GM18867 (cell line): ENCODE results near the gene SEZ6L.
"Not testable (repeated sequence)": the region's sequence is repeated elsewhere in the genome, so short reads cannot be mapped to it uniquely, and the experiment has no call there.

ENCODE experiments used
- ATAC-seq: cut with Tn5 transposase; IDR thresholded peaks from one replicate; pipeline ENCODE4 v1.9.1; 2021; ENCODE audit warnings: mild to moderate bottlenecking, moderate library complexity; ENCODE audit not compliant: unreplicated experiment

The SEZ6L gene

DNA sequence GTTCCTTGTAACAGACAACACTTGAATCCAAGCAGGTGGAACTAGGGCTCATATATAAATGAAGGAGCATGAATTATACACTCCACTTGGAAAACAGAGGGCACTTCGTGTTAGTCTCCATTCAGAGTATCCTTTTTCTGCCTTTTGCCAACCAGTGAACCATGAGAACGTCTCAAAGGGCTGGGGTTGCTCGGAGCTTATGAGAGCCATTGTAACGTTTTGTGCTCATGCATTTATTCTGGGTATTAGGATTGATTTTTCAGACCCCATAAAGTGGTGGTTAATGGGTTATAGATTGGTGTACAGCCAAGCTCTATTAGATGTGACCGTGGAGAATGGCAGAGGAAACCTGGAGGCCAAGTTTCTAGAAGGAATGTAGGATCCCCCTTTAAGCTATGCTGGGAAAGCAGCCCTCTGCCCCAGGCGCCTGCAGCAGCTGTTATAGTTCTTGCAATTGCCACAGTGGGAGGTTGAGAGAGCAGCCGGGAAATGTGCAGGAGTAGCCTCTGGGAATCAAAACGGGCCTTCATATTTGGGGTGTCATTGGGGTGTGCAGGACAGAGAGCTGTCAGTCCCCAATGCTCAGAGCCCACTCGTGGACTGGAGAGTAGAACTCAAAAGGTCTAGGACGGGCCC, 205.2 kb downstream of the SEZ6L start:
- ATAC-seq: no peak

DNA sequence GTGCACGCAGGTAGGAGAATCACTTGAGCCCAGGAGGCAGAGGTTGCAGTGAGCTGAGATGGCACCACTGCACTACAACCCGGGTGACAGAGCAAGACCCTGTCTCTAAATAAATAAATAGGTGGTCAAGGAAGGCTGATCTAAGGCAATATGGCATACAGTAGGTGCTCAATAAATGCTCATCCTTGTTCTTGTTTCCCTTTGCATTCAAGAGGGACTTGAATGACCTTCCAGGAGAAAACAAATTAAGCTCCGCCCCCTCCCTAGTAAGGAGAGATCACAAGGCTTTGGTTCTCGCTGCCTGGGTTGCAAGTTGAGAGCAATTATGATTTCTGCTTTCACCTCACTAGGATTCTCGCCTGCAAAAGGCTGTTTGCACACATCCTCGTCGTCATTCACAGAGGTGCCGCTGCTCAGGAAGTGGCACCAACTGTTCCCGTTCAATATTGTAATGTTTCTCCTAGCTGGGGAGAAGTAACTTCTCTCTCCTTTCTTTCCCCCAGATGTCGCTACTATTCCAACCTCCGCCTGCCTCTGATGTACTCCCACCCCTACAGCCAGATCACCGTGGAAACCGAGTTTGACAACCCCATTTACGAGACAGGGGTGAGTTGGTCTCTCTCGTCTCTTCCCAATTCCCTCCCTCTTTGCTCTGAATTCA, 208.0 kb downstream of the SEZ6L start:
- no peak for ATAC-seq

DNA sequence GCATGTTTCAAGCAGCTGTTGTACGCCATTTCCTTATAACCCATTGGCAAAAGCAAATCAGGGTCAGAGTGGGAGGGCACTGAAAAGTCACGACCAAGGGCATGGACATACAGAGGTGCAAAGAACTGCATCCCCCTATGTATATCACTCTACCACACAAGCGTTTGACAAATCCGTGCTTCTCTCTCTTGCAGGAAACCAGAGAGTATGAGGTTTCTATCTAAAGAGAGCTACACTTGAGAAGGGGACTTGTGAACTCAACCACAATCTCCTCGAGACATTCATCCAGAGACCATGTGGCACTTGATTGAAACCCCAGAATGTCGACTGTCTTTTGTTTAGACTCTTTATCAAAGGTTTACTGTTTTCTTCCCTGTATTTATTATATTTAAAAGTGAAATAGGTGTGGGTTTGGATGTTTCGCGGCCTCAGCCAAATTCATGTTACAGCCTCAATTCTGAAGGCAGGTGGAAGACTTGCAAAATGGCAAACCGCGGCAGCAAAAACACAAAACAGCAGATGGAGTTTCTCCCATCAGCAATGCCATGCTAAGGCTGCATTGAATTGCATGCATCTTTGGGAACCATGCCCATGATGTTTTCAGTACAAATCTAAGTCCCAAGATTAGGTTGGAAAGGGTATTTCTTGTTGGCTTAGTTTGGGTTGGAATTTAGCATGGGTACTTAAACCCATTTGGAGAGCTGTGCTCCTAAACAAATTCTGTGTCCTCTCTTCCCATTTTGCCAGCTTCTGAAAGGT, 211.0 kb downstream of the SEZ6L start:
- no peak for ATAC-seq

DNA sequence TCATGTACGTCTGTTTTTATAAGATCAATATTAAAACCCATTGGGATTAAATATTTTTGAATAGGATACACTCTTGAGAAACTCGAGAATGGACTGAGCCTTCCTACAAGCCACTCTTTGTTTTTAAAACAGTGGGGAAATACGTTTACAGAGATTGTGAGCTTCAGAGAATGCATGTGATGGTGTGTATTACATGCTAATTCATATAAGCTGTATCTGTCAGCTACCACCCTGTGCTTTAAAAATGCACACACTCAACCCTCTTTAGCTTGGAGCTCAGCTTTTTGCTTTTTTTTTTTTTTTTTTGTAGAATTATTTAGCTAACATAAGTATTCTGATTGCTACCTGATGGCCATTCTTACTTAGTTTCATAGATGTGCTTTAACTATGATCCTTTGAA, 213.5 kb downstream of the SEZ6L start:
- ATAC-seq: no peak

DNA sequence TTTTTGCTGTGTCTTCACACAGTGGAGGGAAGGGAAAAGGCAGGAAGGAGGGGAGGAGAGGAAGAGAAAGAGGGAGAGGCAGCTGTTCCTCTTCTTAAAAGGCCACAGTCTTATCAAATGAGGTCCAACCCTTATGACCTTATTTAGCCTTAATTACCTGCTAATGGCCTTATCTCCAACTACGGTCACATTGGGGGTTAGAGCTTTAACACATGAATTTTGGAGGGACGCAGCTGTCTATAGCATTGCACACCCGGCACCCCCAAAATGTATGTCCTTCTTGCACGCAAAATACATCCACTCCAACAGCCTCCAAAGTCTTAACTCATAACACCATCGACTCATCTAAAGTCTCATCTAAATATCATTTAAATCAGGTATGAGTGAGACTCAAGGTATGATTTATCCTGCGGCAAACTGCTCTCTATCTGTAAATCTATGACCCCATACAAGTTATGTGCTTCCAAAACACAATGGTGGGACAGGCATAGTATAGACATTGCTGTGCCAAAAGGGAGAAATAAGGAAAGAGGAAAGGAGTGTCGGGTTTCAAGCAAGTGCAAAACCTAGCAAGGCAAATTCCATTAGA, 214.8 kb downstream of the SEZ6L start:
- no peak for ATAC-seq

DNA sequence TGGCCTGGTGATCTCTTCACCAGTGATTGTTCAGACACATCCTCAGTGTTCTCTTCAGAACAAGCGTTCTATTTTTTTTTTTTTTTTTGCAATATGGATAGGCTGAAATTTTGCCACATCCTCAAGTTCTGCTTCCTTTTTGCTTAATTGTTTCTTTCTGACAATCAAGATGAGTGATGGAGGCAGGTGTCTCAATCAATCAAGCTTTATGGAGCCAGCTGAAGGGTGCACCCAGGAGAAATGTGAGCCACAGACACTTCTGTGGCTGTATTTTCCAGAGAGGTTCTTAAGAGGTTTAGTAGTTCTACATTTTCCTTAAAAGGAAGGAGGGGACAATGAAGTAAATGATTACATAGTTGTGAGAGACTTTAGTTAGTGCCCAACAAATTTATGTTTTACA, 215.9 kb downstream of the SEZ6L start:
- ATAC-seq: no peak

DNA sequence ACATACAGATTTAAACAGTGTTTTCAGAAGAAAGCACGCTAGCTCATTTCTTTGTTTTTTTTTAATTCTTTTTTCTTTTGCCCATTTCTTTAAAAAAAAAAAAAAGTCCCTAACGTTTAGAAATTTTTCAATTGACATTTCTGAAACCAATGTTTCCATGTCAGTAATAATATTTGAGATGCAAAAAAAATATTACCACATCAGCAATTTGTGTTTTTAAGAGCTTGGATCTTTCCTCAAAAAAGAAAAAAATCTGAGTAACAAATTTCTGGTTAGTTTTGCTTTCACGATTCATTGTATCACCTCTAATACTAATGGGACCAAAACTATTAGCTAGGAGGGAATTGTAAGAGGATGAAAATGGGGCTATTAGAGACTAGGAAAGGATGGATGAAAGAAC, 219.9 kb downstream of the SEZ6L start:
- ATAC-seq: no peak

DNA sequence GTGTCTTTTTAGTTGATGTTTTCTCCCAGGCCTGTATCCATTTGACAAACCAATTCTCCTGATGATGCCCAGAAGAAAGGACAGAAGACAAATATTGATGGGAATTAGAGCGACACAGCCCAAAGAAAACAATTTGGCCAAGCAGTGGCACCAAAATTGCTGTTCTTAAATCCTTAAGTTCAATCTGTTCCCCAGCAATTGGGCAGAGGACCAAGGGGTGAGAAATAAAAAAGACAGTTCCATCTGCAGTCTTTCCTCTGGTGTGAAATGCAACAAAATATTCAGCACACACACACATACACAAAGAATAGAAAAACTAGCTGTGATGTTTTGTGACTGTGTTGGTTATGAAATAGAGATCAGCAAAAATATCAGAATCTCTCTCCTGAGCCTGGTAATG, 221.8 kb downstream of the SEZ6L start:
- no peak for ATAC-seq

DNA sequence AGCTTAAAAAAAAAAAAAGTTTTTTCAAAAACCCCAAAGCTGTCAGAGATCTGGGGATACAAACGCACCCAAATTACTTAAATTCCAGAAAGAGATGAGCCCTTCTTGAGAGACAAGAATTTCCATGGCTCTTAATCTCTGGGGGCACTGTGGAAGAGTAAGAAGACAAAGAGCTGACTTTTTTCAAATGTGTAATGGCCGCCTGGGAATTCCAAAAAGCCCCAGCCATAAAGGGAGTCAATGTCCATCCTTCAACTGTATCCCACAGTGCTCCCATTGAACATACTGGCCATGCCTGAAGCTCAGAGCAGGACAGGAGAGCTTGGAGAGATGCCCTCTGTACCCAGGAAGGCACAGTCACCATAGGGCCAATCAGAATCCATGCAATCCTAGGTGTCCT, 222.4 kb downstream of the SEZ6L start:
- no peak for ATAC-seq

DNA sequence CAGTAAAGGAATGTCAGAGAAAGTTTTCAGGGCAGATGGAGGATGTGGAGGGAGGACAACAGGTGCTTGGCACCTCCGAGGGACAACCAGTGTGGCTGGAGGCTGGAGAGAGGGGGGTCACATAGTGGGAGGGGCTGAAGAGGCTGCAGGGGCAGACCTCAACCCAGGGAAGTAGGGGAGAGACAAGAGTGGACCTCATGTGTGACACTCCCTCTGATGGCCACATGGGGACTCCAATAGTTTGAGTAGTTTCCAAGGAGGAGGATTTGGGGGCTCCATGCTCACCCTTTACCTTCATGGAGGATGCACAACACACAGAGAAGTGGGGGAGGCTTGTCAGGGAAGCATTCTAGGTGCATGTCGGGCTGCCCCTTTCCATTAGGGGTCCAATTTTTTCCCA, 224.7 kb downstream of the SEZ6L start:
- no peak for ATAC-seq

DNA sequence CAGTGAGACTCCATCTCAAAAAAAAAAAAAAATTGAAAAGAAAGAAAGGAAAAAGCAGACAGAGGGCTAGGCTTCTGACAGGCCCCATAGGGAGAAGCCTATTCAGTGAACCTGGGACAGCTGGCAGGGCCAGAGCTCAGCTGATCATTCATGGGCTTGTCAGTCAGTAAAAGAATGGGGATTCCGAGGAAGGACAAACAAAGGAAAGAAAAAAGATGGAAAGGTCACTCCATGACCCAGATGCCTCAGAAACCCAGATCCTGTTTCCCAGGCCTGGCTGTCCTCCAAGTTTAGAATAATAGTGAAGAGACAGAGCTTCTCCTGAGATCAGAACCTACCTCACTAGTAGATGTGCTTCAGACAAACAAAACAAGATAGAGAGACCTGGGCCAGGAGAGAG, 225.5 kb downstream of the SEZ6L start:
- no peak for ATAC-seq

DNA sequence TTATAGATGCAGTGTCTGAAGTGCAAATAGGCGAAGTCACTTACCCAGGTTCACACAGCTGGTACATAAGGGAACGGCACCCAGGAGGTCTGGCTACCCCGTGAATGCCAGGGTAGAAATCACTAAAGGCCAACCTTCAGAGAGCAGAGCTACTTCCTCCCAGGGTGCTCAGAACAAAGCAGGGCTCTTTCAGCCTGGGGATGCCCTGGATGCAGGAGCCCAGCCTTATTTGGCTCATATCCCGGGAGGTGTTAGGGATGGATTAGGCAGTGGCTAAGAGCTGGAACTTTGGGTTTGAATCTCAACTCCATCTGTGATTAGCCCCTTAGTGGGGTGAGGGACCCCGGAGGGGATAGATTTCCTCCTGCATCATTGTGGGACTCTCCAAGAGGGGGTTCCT, 226.7 kb downstream of the SEZ6L start:
- ATAC-seq: no peak

DNA sequence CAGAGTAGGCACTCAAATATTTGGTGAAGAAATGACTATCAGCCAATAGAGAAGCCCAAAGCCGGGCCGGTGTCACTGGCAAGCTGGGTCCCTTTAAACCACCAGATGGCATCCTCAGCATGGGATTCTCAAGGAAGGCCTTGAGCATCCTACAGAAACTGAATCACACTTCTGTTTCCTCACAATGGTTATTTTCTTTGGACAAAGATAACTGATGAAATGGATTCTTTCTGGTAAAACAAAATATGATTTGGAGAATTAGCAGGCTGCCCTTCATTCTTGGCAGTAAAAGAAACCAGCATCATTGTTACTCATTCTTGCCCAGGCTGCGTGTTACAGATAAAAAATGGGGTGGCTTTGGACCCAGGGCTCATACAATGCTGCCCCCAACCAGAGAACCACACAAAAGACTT, 229.5 kb downstream of the SEZ6L start:
- no peak for ATAC-seq

DNA sequence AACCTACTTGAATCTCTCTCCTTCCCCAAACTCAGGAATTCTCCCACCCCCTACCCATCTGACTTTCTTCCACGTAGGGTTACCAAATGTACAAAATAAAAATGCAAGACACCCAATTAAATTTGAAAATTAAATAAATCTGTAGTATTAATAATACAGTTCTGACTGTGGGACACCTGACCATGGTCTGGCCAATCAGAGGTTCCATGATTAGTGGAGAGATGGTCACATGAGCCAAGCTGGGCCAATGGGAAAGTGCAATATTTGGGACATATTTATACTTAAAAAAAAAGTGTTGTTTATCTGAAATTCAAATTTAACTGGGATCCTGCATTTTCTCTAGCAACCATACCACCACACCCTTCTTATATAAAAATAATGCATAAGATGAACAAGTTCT, 230.0 kb downstream of the SEZ6L start:
- no peak for ATAC-seq

DNA sequence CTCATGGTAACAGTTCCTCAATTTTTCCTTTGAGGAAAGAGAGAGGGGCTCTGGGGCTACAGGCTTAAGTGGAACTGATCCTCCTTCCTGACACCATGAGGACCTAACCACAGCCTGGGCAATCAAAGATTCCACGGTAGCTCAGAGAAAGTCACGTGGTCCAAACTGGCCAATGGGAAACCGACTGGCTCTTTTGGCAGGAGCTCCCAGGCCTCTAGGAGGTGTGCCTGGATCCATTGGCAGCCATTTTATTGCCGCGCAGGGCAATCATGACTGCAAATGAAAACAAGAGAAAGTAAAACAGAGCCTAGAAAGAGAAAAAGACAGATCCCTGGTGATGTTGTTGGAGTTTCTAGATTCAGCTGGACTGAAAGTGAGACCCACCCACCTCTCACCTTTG, 232.5 kb downstream of the SEZ6L start:
- ATAC-seq: no peak

DNA sequence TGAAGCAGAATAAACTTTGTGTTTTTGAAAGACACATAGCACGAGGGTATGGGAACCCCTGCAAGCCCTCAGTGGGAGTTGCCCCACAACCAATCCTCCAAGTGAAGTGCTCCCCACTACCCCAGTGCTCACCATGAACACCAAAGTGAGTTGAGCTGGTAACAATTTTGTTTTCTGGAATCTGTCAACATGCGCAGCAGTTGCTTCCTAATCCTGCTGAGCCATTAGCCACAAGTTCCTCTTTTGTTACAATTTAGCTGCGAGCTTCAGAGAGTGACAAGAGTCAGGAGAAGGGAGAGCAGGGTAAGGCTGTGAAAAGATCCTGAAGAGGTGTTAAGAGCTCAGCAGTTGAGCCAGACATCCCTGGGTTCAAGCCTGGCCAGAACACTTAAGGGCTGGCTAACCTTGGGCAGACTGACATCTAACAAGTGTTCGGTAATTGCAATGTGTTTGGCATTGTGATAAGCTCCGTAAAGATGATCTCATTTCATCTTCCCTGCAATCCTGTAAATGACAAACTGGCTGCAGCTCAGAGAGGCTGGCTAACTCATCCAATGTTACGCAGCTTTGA, 235.7 kb downstream of the SEZ6L start:
- no peak for ATAC-seq

DNA sequence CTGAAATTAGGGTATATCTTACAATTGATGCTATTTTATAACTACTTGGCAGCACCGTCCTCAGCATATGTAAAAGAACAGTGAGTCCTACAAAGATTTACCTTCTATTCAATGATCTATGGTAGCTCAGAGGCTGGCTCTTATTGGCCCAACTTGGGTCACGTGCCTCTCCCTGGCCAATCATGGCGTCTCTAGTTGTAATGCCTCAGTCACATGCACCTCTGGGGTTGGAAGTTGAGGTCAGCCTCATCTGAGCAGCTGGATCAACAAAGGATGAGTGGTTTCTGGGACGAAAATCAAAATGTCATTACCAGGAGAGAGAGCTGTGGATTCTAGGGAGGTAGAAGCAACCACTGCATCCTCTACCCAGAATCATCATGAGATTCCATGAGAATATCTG, 236.9 kb downstream of the SEZ6L start:
- ATAC-seq: no peak

DNA sequence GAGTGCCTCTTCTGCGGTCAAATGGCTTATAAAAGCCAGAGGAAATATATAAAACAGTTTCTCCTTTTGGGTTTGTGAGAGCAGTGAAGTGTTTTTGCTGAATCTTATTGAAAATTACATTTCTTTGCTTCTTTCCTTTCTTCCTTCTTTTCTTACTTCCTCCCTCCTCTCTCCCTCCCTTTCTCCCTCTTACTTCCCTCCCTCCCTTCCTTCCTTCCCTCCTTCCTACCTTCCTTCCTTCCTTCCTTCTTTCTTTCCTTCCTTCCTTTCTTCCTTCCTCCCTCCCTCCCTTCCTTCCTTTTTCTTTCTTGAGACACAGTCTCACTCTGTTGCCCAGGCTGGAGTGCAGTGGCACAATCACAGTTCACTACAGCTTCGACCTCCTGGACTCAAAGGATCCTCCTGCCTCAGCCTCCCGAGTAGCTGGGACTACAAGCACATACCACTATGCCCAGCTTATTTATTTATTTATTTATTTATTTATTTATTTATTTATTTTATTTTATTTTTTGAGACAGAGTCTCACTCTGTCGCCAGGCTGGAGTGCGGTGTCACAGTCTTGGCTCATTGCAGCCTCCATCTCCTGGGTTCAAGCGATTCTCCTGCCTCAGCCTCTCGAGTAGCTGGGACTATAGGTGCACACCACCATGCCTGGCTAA, 239.4 kb downstream of the SEZ6L start:
- not testable (repeated sequence) for ATAC-seq

DNA sequence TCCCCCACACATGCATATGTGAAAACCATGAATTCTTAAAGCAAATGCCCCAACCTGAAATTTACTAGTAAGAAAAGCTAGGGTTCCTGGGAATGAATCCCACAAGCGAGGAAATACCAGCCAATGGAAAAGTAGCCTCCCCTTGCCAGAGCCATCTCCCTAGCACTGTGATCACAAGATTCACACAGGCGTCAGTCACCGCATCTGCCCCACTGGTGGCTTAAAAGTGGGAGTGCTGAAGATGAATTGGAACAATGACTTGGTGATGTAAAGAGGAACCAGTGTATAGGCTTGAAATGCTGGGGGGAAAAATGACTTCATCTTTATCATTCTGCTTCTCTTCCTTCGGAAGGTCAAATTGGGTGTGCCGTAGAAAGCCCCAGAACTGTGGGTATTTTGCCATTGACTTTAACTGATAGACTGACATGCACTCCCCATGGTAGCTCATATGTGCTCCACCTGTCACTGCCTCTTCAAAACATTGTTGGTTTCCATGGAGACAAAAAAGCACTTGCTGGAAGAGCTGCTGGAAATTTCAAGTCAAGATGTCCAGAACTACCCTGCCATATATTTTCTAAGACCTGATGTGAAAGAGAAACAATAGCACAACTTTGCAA, 240.6 kb downstream of the SEZ6L start:
- no peak for ATAC-seq

DNA sequence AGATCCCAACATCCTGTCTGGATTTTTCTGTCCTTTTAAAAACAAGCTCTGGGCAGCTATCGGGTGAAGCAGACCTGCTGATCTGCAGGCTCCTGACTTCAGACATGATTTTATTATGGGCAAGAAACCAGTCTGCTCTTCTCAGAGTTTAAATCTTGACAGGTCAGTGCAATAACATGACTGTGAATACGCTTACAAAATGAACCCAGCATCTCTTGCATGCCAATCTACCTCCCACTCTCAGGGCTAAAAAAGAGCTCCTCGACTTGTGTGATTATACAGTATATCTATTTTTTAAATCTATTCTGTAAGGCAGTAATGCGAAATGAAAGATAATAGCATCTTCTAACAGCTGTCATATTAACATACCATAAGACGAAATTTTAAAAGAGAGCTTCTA, 241.1 kb downstream of the SEZ6L start:
- ATAC-seq: no peak

DNA sequence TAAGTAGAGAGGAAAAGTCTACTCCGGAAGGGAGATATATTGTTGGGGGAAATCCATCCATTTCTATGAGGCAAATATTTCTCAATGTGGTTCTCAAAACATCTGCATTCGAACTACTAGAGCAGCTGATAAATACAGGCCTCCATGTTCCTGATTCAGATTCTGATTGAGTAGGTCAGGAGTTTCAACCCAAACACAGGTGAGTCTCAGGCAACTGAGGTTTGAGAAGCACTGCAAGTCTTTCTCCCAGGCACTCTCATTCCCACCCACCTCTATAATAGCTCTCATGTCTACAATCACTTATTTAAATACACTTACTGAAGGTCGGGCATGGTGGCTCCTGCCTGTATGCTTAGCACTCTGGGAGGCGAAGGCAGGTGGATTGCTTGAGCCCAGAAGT, 245.1 kb downstream of the SEZ6L start:
- ATAC-seq: no peak
